Measurements from ENCODE around the gene PRKN.

PRKN gene

GRCh38 chr6:162267641-162268040 lies 459.9 kb downstream of the PRKN start:
- H3K4me3 ChIP-seq (ENCODE audit: low read depth, low read length), result no peak overlapping the region
- TF ChIP-seq CTCF (IDR thresholded peaks at IDR 0.05; ENCODE audit: low read depth, low read length), result no peak

- no peak for TF ChIP-seq CTCF (IDR thresholded peaks at IDR 0.05; ENCODE audit: low read depth, low read length)
- no peak overlapping the region for H3K4me3 ChIP-seq (ENCODE audit: low read depth, low read length)
These were observed 460.4 kb downstream of the PRKN start for GRCh38 chr6:162267126-162267525.

GRCh38 chr6:162264581-162264980 lies 463.0 kb downstream of the PRKN start:
- H3K4me3 ChIP-seq (ENCODE audit: low read depth, low read length), result no peak overlapping the region
- no peak for TF ChIP-seq CTCF (IDR thresholded peaks at IDR 0.05; ENCODE audit: low read depth, low read length)

GRCh38 chr6:162262466-162263196 lies 464.9 kb downstream of the PRKN start:
- no peak overlapping the region for H3K4me3 ChIP-seq (ENCODE audit: low read depth, low read length)
- TF ChIP-seq CTCF (IDR thresholded peaks at IDR 0.05; ENCODE audit: low read depth, low read length), result no peak

GRCh38 chr6:162261598-162261997 lies 466.0 kb downstream of the PRKN start:
- TF ChIP-seq CTCF (IDR thresholded peaks at IDR 0.05; ENCODE audit: low read depth, low read length), result no peak
- H3K4me3 ChIP-seq (ENCODE audit: low read depth, low read length), result no peak overlapping the region

GRCh38 chr6:162260027-162260426 lies 467.5 kb downstream of the PRKN start:
- TF ChIP-seq CTCF (IDR thresholded peaks at IDR 0.05; ENCODE audit: low read depth, low read length), result no peak
- no peak overlapping the region for H3K4me3 ChIP-seq (ENCODE audit: low read depth, low read length)

GRCh38 chr6:162258647-162259046 lies 468.9 kb downstream of the PRKN start:
- H3K4me3 ChIP-seq (ENCODE audit: low read depth, low read length), result no peak overlapping the region
- TF ChIP-seq CTCF (IDR thresholded peaks at IDR 0.05; ENCODE audit: low read depth, low read length), result no peak

Data from WI38 (cell line).